ENCODE measurements around the gene MLLT6. TPM values are rescaled to one million over a fixed set of nuclear protein-coding genes. Genes with fewer than 3 reads are reported as not detected.

Gene MLLT6
- total and polyA plus RNA-seq, 2 of the 13 experiments (the other 11 are each of a cell fraction or from before 2014, with no cell fraction given) = 50.7 to 69.5 TPM

DNA sequence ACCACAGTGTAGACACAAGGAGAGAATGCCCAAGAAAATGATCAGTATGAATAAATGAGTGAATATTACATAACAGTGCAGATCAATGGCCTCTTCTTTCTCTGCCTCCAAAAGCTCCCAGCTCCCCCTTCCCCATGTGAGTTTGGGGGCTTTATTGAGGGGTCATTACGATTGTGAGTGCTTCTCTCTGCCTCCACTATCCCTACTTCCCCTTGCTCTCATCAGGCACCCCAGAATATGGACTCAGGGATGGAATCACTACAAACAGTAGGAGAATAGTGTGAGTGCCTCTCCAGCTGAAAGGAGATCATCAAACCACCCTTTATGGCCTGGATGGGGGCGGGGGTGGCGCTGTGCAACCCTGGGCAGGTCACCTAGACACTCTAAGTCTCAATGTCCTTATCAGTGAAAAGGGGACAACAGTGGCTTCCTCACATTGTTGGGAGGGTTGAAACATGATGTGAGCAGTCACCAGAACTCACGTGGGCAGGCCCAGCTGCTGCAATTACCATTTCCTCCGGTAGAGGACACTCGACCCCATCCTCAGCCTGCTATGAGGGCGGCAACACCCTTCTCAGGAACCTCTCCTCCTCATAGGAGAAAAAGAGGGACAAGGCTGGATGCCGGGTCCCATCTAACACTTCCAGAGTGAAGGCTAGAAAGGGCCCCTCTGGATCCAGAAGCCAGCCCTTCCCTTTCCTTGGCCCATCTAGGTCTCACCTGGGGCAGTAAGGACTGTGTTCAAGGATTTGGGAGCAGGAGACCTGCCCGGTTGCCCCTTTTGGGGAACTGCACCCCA is 28.2 kb upstream of the MLLT6 start (continued):
- TF ChIP-seq TCF12 (IDR thresholded peaks at IDR 0.05) = no peak
- no peak for TF ChIP-seq TCF12 (CRISPR knock-in tag; IDR thresholded peaks at IDR 0.05)
- no peak for TF ChIP-seq ZNF670 (CRISPR knock-in tag; IDR thresholded peaks at IDR 0.05; ENCODE audit: borderline replicate concordance)
- TF ChIP-seq ZNF660 (CRISPR knock-in tag; IDR thresholded peaks at IDR 0.05; ENCODE audit: borderline replicate concordance, low read depth) = no peak
- TF ChIP-seq ZMAT5 (CRISPR knock-in tag; IDR thresholded peaks at IDR 0.05; ENCODE audit: borderline replicate concordance, low read depth) = no peak
- TF ChIP-seq ISX (CRISPR knock-in tag; conservative IDR thresholded peaks at IDR 0.05) = no peak
- TF ChIP-seq TP53 (CRISPR knock-in tag; conservative IDR thresholded peaks at IDR 0.05) = no peak
- no peak for TF ChIP-seq ZNF430 (CRISPR knock-in tag; IDR thresholded peaks at IDR 0.05)
- no peak for TF ChIP-seq PTBP1 (IDR thresholded peaks at IDR 0.05; ENCODE audit: low read depth, low read length, poor library complexity, severe bottlenecking)
- TF ChIP-seq, protein P1, sequence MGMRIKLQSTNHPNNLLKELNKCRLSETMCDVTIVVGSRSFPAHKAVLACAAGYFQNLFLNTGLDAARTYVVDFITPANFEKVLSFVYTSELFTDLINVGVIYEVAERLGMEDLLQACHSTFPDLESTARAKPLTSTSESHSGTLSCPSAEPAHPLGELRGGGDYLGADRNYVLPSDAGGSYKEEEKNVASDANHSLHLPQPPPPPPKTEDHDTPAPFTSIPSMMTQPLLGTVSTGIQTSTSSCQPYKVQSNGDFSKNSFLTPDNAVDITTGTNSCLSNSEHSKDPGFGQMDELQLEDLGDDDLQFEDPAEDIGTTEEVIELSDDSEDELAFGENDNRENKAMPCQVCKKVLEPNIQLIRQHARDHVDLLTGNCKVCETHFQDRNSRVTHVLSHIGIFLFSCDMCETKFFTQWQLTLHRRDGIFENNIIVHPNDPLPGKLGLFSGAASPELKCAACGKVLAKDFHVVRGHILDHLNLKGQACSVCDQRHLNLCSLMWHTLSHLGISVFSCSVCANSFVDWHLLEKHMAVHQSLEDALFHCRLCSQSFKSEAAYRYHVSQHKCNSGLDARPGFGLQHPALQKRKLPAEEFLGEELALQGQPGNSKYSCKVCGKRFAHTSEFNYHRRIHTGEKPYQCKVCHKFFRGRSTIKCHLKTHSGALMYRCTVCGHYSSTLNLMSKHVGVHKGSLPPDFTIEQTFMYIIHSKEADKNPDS (CRISPR knock-in tag; IDR thresholded peaks at IDR 0.05) = no peak
- no peak for TF ChIP-seq TEAD2 (CRISPR knock-in tag; IDR thresholded peaks at IDR 0.05)
- TF ChIP-seq CSRNP1 (CRISPR knock-in tag; IDR thresholded peaks at IDR 0.05) = no peak
- peak; percentile 86; the same call in 1 of the 2 replicates for TF ChIP-seq ZFP90 (CRISPR knock-in tag; IDR thresholded peaks at IDR 0.05; ENCODE audit: borderline replicate concordance)
- no peak for TF ChIP-seq EZH2 (conservative IDR thresholded peaks at IDR 0.05; ENCODE audit: low read depth, low read length)
- peak; percentile 83 for TF ChIP-seq FOSL2 (CRISPR knock-in tag; IDR thresholded peaks at IDR 0.05)
- TF ChIP-seq ZNF367 (CRISPR knock-in tag; IDR thresholded peaks at IDR 0.05; ENCODE audit: borderline replicate concordance) = no peak
- TF ChIP-seq ZNF512B (CRISPR knock-in tag; IDR thresholded peaks at IDR 0.05; ENCODE audit: borderline replicate concordance) = peak; percentile 63; the same call in 1 of the 2 replicates
- TF ChIP-seq EEA1 (CRISPR knock-in tag; IDR thresholded peaks at IDR 0.05; ENCODE audit: borderline replicate concordance) = no peak
- no peak for TF ChIP-seq ZNF549 (CRISPR knock-in tag; IDR thresholded peaks at IDR 0.05)
- TF ChIP-seq MAF1 (CRISPR knock-in tag; IDR thresholded peaks at IDR 0.05; ENCODE audit: borderline replicate concordance) = no peak
- TF ChIP-seq ZNF567 (CRISPR knock-in tag; IDR thresholded peaks at IDR 0.05; ENCODE audit: borderline replicate concordance) = no peak
- no peak for TF ChIP-seq HOXA7 (CRISPR knock-in tag; IDR thresholded peaks at IDR 0.05)
- no peak for TF ChIP-seq SNRNP70 (IDR thresholded peaks at IDR 0.05; ENCODE audit: low read depth, low read length)

All from HepG2 (cell line).